Pulmonary artery endothelial cell (primary cell): ENCODE data around the gene UBLCP1. TPM values are rescaled to one million over a fixed set of nuclear protein-coding genes. Genes with fewer than 3 reads are reported as not detected.
"Not testable (repeated sequence)": the region's sequence is repeated elsewhere in the genome, so short reads cannot be mapped to it uniquely, and the experiment has no call there.

Experiments
- DNase-seq: peaks from one replicate; pipeline ENCODE4 v3.0.0-alpha.2; 2011; ENCODE audit warnings: low read depth, low spot score
- total RNA-seq: library from RNA; depleted of rRNA; stranded (reverse); fragments of >200 nt; gene quantifications from 2 replicates; pipeline ENCODE4 v1.2.3, GENCODE V29; 2014

UBLCP1 gene
- total RNA-seq, result 10.5 and 11.7 TPM in 2 replicates

GRCh38 chr5:159262859-159263568, at the start of gene UBLCP1:
UBLCP1 (plus strand) TSS chr5:159263290; CDS start chr5:159268916, 5,626 bp downstream.
- DNase-seq, result no peak

GRCh38 chr5:159214486-159215271, 48.4 kb upstream of the UBLCP1 start:
- DNase-seq, result no peak

GRCh38 chr5:159215886-159216285, 47.2 kb upstream of the UBLCP1 start:
- no peak for DNase-seq

GRCh38 chr5:159216454-159216853, 46.6 kb upstream of the UBLCP1 start:
- no peak for DNase-seq

GRCh38 chr5:159217236-159217635, 45.9 kb upstream of the UBLCP1 start:
- no peak for DNase-seq

GRCh38 chr5:159218595-159219023, 44.5 kb upstream of the UBLCP1 start:
- DNase-seq, result no peak

- no peak for DNase-seq
These were observed 42.9 kb upstream of the UBLCP1 start for GRCh38 chr5:159220206-159220605.

- DNase-seq, result no peak
These were observed 39.6 kb upstream of the UBLCP1 start for GRCh38 chr5:159223469-159223868.

GRCh38 chr5:159224471-159224870, 38.6 kb upstream of the UBLCP1 start:
- DNase-seq, result no peak

GRCh38 chr5:159226451-159226850, 36.6 kb upstream of the UBLCP1 start:
- no peak for DNase-seq

GRCh38 chr5:159227452-159227851, 35.6 kb upstream of the UBLCP1 start:
- no peak for DNase-seq

- DNase-seq, result not testable (repeated sequence)
These were observed 35.0 kb upstream of the UBLCP1 start for GRCh38 chr5:159228097-159228496.

- no peak for DNase-seq
These were observed 32.4 kb upstream of the UBLCP1 start for GRCh38 chr5:159230657-159231056.

- DNase-seq, result no peak
These were observed 31.9 kb upstream of the UBLCP1 start for GRCh38 chr5:159231167-159231566.

- not testable (repeated sequence) for DNase-seq
These were observed 27.1 kb upstream of the UBLCP1 start for GRCh38 chr5:159235871-159236520.

- no peak for DNase-seq
These were observed 22.7 kb upstream of the UBLCP1 start for GRCh38 chr5:159240301-159240870.

- no peak for DNase-seq
These were observed 21.0 kb upstream of the UBLCP1 start for GRCh38 chr5:159241946-159242552.

- DNase-seq, result no peak
These were observed 20.4 kb upstream of the UBLCP1 start for GRCh38 chr5:159242656-159243055.

- DNase-seq, result no peak
These were observed 19.7 kb upstream of the UBLCP1 start for GRCh38 chr5:159243385-159243784.

GRCh38 chr5:159244163-159244562, 18.9 kb upstream of the UBLCP1 start:
- no peak for DNase-seq

- no peak for DNase-seq
These were observed 18.2 kb upstream of the UBLCP1 start for GRCh38 chr5:159244890-159245289.
